NCI-H774 (cell line): ENCODE data around the gene OR12D3.
"Not testable (repeated sequence)": the region's sequence is repeated elsewhere in the genome, so short reads cannot be mapped to it uniquely, and the experiment has no call there.

Experiments used
- DNase-seq: peaks from one replicate; lab custom pipeline; 2025; lab: John Stamatoyannopoulos, UW

OR12D3 gene, protein sequence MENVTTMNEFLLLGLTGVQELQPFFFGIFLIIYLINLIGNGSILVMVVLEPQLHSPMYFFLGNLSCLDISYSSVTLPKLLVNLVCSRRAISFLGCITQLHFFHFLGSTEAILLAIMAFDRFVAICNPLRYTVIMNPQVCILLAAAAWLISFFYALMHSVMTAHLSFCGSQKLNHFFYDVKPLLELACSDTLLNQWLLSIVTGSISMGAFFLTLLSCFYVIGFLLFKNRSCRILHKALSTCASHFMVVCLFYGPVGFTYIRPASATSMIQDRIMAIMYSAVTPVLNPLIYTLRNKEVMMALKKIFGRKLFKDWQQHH

DNA sequence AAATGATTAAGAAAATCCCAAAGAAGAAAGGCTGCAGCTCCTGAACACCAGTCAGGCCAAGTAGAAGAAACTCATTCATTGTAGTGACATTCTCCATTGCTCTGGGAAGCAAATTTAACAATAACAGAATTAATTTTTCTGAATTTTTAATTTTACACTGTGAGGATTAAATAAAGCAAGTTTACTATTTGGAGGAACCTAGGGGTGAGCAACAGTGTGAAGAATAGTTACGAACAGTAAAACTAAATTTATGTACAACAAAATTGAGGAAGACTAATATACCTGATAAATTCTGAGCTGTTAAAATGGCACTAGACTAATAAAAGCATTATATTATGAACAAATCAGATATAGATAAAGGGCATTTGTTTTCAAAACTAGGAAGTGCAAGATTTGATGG, at the start of gene OR12D3:
TSS of gene OR12D3 (minus strand) at position 101 of the 400 bp plus-strand sequence. CDS start at position 97, 4 bp downstream.
- no peak for DNase-seq

DNA sequence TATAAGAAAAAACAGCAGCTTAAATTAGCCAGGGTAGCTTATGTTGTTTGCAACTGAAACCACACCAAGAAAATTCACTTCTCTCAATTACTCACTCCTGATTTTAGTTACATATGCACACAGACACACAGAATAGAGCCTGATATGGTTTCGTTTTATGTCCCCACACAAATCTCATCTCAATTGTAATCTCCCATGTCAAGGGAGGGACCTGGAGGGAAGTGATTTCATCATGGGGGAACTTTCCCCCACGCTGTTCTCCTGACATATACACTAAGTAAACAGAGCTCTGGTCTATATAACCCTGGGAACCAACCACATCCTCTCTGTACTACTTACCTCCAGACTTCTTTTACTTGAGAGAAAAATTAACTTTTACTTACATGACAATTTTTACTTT, 49.5 kb upstream of the OR12D3 start:
- DNase-seq: no peak

DNA sequence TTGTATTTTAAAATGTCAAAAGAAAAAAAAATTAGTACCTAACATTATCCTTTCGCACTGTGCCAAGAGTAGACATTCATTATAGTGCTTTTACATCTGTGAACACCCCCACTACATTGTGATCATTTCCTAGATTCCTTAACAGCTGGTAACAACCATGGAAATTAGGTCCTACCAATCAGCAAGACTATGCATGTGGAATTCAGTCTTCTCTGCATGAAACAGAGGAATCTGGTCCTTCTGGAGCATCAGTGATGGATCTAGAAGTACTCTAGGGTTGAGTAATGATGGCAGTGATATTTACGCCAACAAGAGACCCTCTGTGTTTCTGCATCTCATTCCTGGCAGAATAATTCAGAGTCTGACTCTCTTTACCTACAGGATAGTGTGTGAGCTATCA, 49.1 kb upstream of the OR12D3 start:
- DNase-seq: no peak

DNA sequence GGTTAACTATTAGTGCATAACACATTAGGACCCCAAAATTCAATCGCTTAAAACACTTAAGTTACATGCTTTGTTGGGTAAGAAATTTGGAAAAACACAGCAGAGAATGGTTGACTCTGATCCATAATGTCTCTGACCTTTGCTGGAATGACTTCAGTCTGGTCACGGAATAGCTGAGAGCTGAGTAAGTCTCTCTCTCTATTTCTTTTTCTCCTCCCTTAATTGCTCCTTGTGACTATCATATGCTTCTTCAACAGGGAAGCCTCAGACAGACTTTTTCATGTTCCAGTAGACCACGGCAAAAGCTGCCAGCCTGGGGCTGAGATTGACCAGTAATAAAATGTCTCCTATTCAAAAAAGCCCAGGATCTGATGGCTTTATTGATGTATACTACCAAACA, 44.4 kb upstream of the OR12D3 start:
- no peak for DNase-seq

DNA sequence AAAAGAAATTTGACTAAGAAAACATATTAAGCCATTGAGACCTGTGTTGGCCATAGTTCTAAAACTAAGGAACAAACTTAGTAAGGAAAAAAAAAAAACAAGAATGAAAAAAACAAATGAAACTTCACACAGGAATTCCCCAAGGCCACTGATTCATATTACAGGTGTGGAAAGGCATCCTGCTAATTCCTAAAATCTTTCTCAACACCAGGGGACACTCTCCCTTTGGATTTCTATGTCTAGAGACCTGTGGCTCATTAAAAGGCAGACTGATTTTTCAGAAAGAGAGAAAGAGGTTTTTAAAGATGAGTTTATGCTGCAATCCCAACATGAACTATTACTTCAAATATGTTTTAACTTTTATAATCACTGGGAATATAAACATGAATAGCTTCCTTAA, 39.5 kb upstream of the OR12D3 start, which contains the start of gene OR12D1:
TSS of gene OR12D1 (plus strand) at position 341 of the 400 bp plus-strand sequence.
- DNase-seq: no peak

DNA sequence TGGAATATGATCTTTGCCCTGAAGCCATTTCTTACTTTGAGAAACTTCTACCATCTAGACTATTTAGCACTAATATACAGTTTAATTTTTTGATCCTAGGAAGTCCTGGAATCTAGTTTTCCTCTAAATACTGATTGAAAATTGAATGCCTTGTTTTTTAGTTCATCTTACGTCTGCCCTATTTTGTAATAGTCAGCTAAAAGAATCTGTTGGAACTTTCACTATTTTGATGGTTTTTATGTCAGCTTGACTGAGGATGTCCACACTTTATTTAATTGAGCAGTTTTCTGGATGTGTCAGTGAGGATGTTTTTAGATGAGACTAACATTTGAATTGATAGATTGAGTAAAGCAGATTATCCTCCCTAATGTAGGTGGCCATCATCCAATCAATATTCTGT, 28.7 kb upstream of the OR12D3 start:
- DNase-seq: no peak

DNA sequence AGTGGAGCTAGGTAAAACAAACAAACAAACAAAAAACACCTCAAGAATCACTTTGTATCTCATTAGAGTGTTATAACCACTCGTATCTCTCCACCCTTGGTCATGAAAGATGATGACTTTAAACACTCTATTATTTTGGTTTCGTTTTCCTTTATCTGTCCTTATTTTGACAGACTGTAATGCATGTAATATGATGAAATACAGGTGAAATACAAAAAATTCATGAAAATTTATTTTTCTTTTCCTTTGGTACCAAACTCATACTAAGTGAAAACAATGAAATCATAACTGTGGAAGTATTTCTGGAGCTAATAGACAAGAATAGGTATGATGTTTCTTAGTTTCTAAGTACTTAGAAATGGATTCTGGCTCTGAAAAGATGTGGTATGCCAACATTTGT, 24.4 kb upstream of the OR12D3 start:
- DNase-seq: no peak

DNA sequence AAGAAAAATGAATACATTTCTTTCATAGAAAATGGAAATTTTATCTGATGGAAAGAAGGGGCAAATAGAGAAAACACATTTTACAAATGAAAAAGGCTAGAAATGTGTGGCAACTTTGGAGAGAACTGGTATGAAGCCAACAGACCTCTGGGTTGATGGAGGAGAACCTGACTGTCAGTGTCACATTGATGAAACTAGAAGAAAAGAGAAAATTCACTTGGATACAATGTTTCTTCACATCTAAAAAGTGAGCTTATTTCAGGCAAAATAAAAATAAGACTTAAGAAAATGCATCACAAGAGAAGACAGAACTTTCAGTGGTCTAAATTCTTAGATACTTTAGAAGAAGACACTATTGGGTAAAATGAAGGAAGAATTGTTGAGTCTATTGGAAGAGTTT, 20.2 kb upstream of the OR12D3 start, which contains the start of gene OR12D2:
TSS of gene OR12D2 (plus strand) at position 301 of the 400 bp plus-strand sequence. CDS start 1,069 bp downstream, outside the sequence.
- DNase-seq: no peak

DNA sequence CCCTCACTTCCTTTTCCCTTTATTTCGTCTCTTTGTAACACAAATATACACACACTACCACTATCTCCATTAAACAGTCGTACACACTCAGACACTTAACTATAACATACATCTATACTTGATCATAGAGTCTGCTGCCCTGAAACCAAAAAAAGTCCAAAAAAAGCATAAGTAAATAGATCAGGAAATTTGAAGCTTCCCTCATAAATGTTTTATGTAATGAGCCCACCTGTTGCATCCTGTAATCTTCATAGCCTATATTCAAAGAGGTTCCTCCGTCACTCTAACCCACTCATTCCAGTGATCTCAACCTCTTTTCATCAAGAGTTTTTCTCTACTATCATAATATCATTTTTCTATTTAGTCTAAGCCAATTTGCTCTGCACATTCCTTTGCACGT, 13.4 kb upstream of the OR12D3 start:
- DNase-seq: no peak

DNA sequence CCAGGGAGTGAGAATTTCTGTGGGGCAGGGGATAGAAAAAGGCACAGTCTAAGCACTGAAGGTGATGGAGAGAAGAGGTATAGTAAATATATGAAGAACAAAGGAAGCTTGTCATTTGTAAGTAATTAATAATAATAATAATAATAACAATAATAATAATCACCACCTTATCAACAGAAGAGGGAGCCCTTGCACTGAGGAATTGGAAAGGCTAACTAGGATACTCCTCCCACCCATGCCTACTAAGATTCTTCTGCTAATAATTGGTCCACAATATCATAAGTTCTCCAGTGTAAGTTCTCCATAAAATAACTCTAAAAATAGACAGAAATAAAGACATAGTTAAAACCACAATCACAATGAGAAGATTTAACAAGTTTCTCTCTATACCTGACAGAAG, 912 bp upstream of the OR12D3 start:
- no peak for DNase-seq

DNA sequence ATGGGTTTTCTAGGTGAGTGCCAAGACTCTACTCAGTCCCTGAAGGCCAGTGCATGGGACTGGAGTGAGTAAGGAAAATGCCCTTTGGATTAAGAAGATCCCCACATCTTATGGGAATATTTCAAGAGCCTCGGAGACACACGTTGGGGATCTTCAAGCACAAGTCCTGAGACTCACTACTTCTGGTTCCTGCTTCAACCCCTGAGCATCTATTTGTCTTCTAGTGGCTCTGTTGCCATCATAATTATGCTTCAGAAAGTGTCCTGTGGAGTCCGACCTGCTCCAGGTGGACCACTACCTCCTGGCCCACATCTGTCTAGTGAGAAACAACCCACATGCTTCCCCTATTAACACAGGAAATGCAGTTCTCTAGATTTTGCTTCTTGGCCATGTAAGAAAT, 6.3 kb downstream of the OR12D3 start, which contains the start of gene OR5V1:
TSS of gene OR5V1 (minus strand) at position 101 of the 400 bp plus-strand sequence. CDS start 12,670 bp downstream, outside the sequence.
- no peak for DNase-seq

DNA sequence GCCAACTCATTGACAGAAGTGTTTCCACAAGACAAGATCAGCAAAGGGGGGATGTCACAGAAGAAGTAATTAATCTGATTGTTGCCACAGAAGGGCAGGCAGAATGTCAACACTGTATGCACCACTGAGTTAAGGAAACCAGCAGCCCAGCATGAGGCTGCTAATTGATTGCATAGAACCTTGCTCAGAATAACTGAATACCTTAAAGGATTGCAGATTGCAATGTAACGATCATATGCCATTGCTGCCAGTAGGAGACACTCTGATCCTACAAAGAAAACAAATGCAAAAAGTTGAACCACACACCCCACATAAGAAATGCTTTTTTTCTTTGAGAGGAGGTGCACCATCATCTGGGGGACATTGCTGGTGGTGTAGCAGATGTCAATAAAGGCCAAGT, 19.5 kb downstream of the OR12D3 start:
- DNase-seq: no peak

DNA sequence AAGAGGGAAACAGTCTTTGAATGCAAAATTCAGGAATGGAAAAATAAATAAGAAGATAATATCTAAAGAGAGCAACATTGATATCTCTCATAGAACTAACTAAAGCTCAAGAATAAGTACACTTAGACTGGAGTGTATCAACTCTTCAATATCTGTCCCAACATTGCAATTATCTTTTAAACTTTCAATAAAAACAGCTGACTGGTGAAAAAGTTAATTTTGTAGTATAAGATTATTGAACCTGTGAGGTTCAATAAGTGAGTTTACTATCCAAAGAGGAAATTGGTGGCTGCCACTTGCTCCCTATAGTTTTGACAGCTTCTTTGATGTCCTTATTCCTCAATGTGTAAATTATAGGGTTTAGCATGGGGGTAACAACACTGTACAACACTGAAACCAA, 20.1 kb downstream of the OR12D3 start:
- no peak for DNase-seq

DNA sequence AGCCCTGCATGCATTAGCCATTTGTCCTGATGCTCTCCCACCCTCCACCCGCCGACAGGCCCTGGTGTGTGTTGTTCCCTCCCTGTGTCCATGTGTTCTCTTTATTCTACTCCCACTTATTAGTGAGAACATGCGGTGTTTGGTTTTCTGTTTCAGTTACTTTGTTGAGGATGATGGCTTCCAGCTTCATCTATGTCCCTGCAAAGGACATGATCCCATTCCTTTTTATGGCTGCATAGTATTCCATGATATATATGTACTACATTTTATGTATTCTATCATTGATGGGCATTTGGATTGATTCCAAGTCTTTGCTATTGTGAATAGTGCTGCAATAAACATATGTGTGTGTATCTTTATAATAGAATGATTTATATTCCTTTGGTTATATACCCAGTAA, 25.7 kb downstream of the OR12D3 start:
- DNase-seq: not testable (repeated sequence)

DNA sequence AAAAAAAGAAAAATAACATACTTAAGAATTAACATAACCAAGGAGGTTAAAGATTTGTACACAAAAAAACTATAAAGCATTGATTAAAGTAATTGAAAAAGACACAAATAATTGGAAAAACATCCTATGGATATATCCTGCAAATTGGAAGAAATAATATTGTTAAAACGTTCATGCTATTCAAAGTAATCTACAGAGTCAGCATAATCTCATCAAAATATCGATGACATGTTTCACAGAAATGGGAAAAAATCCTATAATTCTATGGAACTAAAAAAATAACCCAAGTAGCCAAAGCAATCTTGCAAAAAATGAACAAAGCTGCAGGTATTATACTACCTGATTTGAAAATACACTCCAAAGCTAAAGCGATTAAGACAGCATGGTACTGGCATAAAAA, 29.7 kb downstream of the OR12D3 start:
- no peak for DNase-seq

DNA sequence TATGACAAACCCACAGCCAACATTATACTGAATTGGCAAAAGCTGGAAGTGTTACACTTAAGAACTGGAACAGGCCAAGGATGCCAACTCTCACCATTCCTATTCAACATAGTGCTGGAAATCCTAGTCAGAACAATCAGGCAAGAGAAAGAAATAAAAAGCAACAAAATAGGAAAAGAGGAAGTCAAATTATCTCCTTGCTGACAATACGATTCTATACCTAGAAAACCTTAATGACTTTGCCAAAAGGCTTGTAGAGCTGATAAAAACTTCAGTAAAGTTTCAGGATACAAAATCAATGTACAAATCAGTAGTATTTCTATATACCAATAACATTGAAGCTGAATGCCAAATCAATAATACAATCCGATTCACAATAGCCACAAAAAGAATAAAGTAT, 38.8 kb downstream of the OR12D3 start:
- DNase-seq: no peak

DNA sequence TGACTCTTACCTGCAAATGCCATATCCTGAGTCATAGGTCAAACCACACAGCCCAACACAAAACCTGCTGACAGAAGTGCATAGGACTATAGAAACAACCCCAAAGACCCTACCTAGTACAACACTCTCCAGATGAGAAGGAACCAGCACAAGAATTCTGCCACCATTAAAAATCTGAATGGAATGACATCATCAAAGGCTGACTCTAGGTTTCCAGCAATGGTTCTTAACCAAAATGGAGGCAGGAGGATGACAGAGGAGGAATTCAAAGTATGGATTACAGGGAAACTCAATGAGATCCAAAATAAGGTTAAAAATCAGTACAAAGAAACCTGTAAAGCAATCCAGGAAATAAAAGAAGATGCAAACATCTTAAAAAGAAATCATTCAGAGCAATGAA, 42.4 kb downstream of the OR12D3 start:
- no peak for DNase-seq

DNA sequence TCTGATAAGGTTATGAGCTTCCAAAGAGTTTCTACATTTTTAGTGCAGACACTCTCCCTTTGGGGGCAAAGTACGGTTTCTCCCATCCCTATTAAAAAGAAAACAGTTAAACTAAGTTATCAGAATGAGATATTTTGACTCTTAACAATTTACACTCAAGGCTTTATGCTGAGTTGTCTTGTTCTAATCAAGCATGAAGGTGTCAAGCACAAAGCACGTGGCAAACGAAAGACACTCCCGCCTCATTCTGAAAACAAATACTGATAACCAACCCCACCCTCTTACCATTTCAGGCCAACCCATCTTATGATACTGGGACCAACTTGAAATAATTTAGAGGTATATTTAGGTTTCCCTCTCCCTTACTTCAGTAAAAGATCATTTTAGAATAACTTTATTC, 49.3 kb downstream of the OR12D3 start:
- no peak for DNase-seq
